SK-N-SH (cell line): Measurements from ENCODE around the gene IRF2. TPM values are rescaled to one million over a fixed set of nuclear protein-coding genes. Genes with fewer than 3 reads are reported as not detected.
A peak's percentile ranks its signal among the peaks of the same experiment; 100 is the strongest.

Source experiments
- CTCF ChIA-PET: fragments of 300-600, 350-600 bp; formaldehyde crosslinking; extraction: SDS; loops from one replicate; lab custom pipeline; 2021; lab: Yijun Ruan, JAX
- POLR2A ChIA-PET: fragments of 350-600 bp; sonication (Branson Sonifier 250); formaldehyde crosslinking; extraction: SDS; loops from one replicate; lab custom pipeline; 2020; ENCODE audit warnings: antibody characterized with exemption, inconsistent platforms; lab: Yijun Ruan, JAX
- DNase-seq: peaks from one replicate; pipeline ENCODE4 v3.0.0; 2012
- H2AFZ ChIP-seq: fragments of 200-600 bp; sonication (generic); 2 replicates; pipeline ENCODE4 v1.8.1; 2016; ENCODE audit warnings: antibody characterized with exemption, mild to moderate bottlenecking, low read depth
- H3F3A ChIP-seq: fragments of 200-600 bp; sonication (generic); replicated peaks from 2 replicates; pipeline ENCODE3; 2016; ENCODE audit warnings: antibody characterized with exemption, mild to moderate bottlenecking; ENCODE audit not compliant: insufficient read depth
- H3K27ac ChIP-seq, 2 experiments: fragments of 200-500 bp in 1 of 2; fragments of 200-600 bp in 1 of 2; sonication (Bioruptor generic) in 1 of 2; sonication (generic), shearing (Covaris generic) in 1 of 2; 2 replicates each; pipeline versions ENCODE4 v1.5.1 to v1.6.1; 2014 to 2016; ENCODE audit warnings: low read depth in 2 of 2, inconsistent platforms in 1 of 2, low read length in 1 of 2, mild to moderate bottlenecking in 1 of 2, mixed read lengths in 1 of 2
- H3K27me3 ChIP-seq: fragments of 200-600 bp; sonication (generic), shearing (Covaris generic); 2 replicates; pipeline ENCODE4 v1.6.1; 2016; ENCODE audit warnings: mixed run types; ENCODE audit not compliant: insufficient read depth
- H3K36me3 ChIP-seq, 2 experiments: fragments of 200-500 bp in 1 of 2; fragments of 200-600 bp in 1 of 2; sonication (Bioruptor generic) in 1 of 2; sonication (generic) in 1 of 2; replicated peaks in 1 of 2; 2 replicates each; pipeline versions ENCODE3 to v1.5.1; 2014 to 2016; ENCODE audit warnings: low read length in 1 of 2, mild to moderate bottlenecking in 1 of 2; ENCODE audit not compliant: insufficient read depth in 2 of 2, control insufficient read depth in 1 of 2
- H3K4me1 ChIP-seq, 2 experiments: fragments of 200-500 bp in 1 of 2; fragments of 200-600 bp in 1 of 2; sonication (Bioruptor generic) in 1 of 2; sonication (generic), shearing (Covaris generic) in 1 of 2; 2 replicates each; pipeline versions ENCODE4 v1.5.1 to v1.6.1; 2014 to 2016; ENCODE audit warnings: low read depth in 1 of 2, low read length in 1 of 2, mixed run types in 1 of 2; ENCODE audit not compliant: insufficient read depth in 2 of 2, control insufficient read depth in 1 of 2
- H3K4me2 ChIP-seq: fragments of 200-600 bp; sonication (generic), shearing (Covaris generic); 2 replicates; pipeline ENCODE4 v1.6.1; 2017; ENCODE audit warnings: mixed run types
- H3K4me3 ChIP-seq, 2 experiments: fragments of 200-500 bp in 1 of 2; fragments of 200-600 bp in 1 of 2; sonication (Bioruptor generic) in 1 of 2; sonication (generic), shearing (Covaris generic) in 1 of 2; 2 replicates each; pipeline versions ENCODE4 v1.5.1 to v1.8.1; 2014 to 2016; ENCODE audit warnings: low read depth in 2 of 2, inconsistent platforms in 1 of 2, low read length in 1 of 2, mild to moderate bottlenecking in 1 of 2, mixed read lengths in 1 of 2, moderate library complexity in 1 of 2
- H3K79me2 ChIP-seq: fragments of 200-600 bp; sonication (generic); 2 replicates; pipeline ENCODE4 v1.8.1; 2017; ENCODE audit warnings: mild to moderate bottlenecking; ENCODE audit not compliant: insufficient read depth
- H3K9ac ChIP-seq: fragments of 200-600 bp; sonication (generic); 2 replicates; pipeline ENCODE4 v1.6.1; 2017; ENCODE audit warnings: mixed run types
- H3K9me2 ChIP-seq: fragments of 200-600 bp; sonication (generic); 2 replicates; pipeline ENCODE4 v1.6.1; 2017; ENCODE audit warnings: mixed run types
- H3K9me3 ChIP-seq: fragments of 200-600 bp; sonication (generic); 2 replicates; pipeline ENCODE4 v1.6.1; 2017; ENCODE audit warnings: mixed run types, mild to moderate bottlenecking, moderate library complexity
- H4K20me1 ChIP-seq: fragments of 200-600 bp; sonication (generic); 2 replicates; pipeline ENCODE4 v1.6.1; 2017; ENCODE audit warnings: mild to moderate bottlenecking, mixed run types; ENCODE audit not compliant: insufficient read depth
- CHD2 ChIP-seq: fragments of 150-350 bp; IDR thresholded peaks from 2 replicates; pipeline ENCODE4 v1.6.1; 2018; ENCODE audit warnings: low read length; ENCODE audit not compliant: partially characterized antibody
- ELF1 ChIP-seq: IDR thresholded peaks from 2 replicates; pipeline ENCODE4 v1.4.0; 2012
- EZH2phosphoT487 ChIP-seq: fragments of 200-600 bp; sonication (generic); IDR thresholded peaks from 2 replicates; pipeline ENCODE4 v1.6.1; 2017; ENCODE audit warnings: low read depth, mixed run types, mild to moderate bottlenecking, antibody characterized with exemption, moderate library complexity, borderline replicate concordance
- FOXM1 ChIP-seq: IDR thresholded peaks from 2 replicates; pipeline ENCODE4 v1.4.0; 2012; ENCODE audit warnings: low read depth, mild to moderate bottlenecking
- GABPA ChIP-seq: IDR thresholded peaks from 2 replicates; pipeline ENCODE4 v1.4.0; 2012; ENCODE audit warnings: low read depth, mild to moderate bottlenecking
- MAX ChIP-seq: IDR thresholded peaks from 2 replicates; pipeline ENCODE4 v1.4.0; 2012; ENCODE audit warnings: low read depth
- MXI1 ChIP-seq: IDR thresholded peaks from 2 replicates; pipeline ENCODE4 v1.6.1; 2012; ENCODE audit warnings: mild to moderate bottlenecking, low read depth, low read length, improper control_type of control experiment
- NRF1 ChIP-seq: IDR thresholded peaks from 2 replicates; pipeline ENCODE4 v1.6.1; 2012; ENCODE audit warnings: low read depth, mild to moderate bottlenecking, low read length
- PBX3 ChIP-seq: IDR thresholded peaks from 2 replicates; pipeline ENCODE4; 2012
- POLR2AphosphoS5 ChIP-seq: IDR thresholded peaks from 2 replicates; pipeline ENCODE4 v1.6.1; 2012; ENCODE audit warnings: low read depth, low read length
- RCOR1 ChIP-seq: fragments of 150-350 bp; IDR thresholded peaks from 2 replicates; pipeline ENCODE4 v1.6.1; 2017; ENCODE audit warnings: antibody characterized with exemption, low read length
- RXRA ChIP-seq: IDR thresholded peaks from 2 replicates; pipeline ENCODE4 v1.4.0; 2012; ENCODE audit warnings: low read depth, mild to moderate bottlenecking, borderline replicate concordance
- SIN3A ChIP-seq: IDR thresholded peaks from 2 replicates; pipeline ENCODE4 v1.6.1; 2012; ENCODE audit warnings: low read depth, mild to moderate bottlenecking, low read length, moderate library complexity, borderline replicate concordance
- TAF1 ChIP-seq: IDR thresholded peaks from 2 replicates; pipeline ENCODE4 v1.6.1; 2012; ENCODE audit warnings: low read depth, mild to moderate bottlenecking, low read length, moderate library complexity, borderline replicate concordance
- TEAD4 ChIP-seq: IDR thresholded peaks from 2 replicates; pipeline ENCODE4 v1.4.0; 2012; ENCODE audit warnings: mild to moderate bottlenecking, borderline replicate concordance; ENCODE audit not compliant: insufficient read depth
- USF1 ChIP-seq: IDR thresholded peaks from 2 replicates; pipeline ENCODE4 v1.4.0; 2012; ENCODE audit warnings: low read depth, borderline replicate concordance
- USF2 ChIP-seq: fragments of 150-350 bp; IDR thresholded peaks from 2 replicates; pipeline ENCODE4 v1.6.1; 2017; ENCODE audit warnings: antibody characterized with exemption, low read length, low read depth, borderline replicate concordance
- YY1 ChIP-seq: IDR thresholded peaks from 2 replicates; pipeline ENCODE4 v1.4.0; 2012; ENCODE audit warnings: low read depth, mild to moderate bottlenecking
- WGBS: methylation state at CpG from one replicate; pipeline ENCODE4 v1.1.6; 2017; ENCODE audit warnings: low lambda C conversion rate; 5-methylcytosine and 5-hydroxymethylcytosine counted together
- polyA plus RNA-seq, 3 experiments: library from polyadenylated mRNA; depleted of rRNA; stranded (reverse); fragments of >200 nt; gene quantifications; 2 replicates each; pipeline ENCODE4 v1.2.3, GENCODE V29; 2012

IRF2 gene
- polyA plus RNA-seq, 1 of the 3 experiments (the other 2 are of a cell fraction) = 23.3 TPM

GRCh38 chr4:184344435-184344834 is 129.9 kb downstream of the IRF2 start:
- Histone ChIP-seq H3K27ac (no peak overlapping the region), H3K27me3 (no peaks in the 10 kb centered on the region), H4K20me1 (no peaks in the 10 kb centered on the region), H3K4me2 (no peak overlapping the region), H3K4me3 (no peak overlapping the region), H3K36me3 (no peaks in the 10 kb centered on the region), H3K9ac (no peak overlapping the region), H3K4me1 (peaks cover 15 to 23% of the 10 kb centered on the region in 2 experiments; a peak in 3 of 4 replicates), H3K9me2 (no peaks in the 10 kb centered on the region), H3K9me3 (no peaks in the 10 kb centered on the region), H3F3A (peaks cover 4% of the 10 kb centered on the region), H3K79me2 (no peaks in the 10 kb centered on the region), H2AFZ (peak overlapping the region; percentile 99; the same call in 1 of the 2 replicates)
- 63% methylated on average over 4 of the region's 4 CpGs for WGBS
- no peak for DNase-seq
- TF ChIP-seq USF2 = no peak
- no peak for TF ChIP-seq TEAD4
- TF ChIP-seq FOXM1 = no peak
- ChIA-PET POLR2A (interaction anchor here (1.6 kb wide), 1 partner anchor 193 kb away, joined by 7 read pairs; no protein-coding TSS in a partner anchor), CTCF (no interaction called here)

- H3K9me2 ChIP-seq = no peaks in the 10 kb centered on the region
- H3K4me2 ChIP-seq = peak overlapping the region; percentile 83
- TF ChIP-seq RXRA (no peak), TAF1 (peak; percentile 40), MXI1 (peak; percentile 85), CHD2 (peak; percentile 76), YY1 (peak; percentile 35; the same call in 1 of the 2 replicates), FOXM1 (no peak), PBX3 (no peak), ELF1 (peak; percentile 69), SIN3A (0 out of 2 replicates have a peak, but pooled peaks have one; percentile 42), GABPA (peak; percentile 25; the same call in 1 of the 2 replicates), USF1 (no peak), NRF1 (no peak), TEAD4 (no peak), EZH2phosphoT487 (no peak), USF2 (no peak), POLR2AphosphoS5 (peak; percentile 60; the same call in 1 of the 2 replicates), RCOR1 (no peak), MAX (no peak)
- H3K27me3 ChIP-seq = no peaks in the 10 kb centered on the region
- CTCF ChIA-PET = interaction anchor here (0.6 to 1.1 kb wide), 4 partner anchors 13 to 799 kb away, joined by 3 read pairs; partner anchors contain the start of gene SLC25A4
- peaks cover 15 to 21% of the 10 kb centered on the region in 2 experiments; a peak in 3 of 4 replicates for H3K4me1 ChIP-seq
- peak overlapping the region; percentile 17 to 60; a peak in 3 of 4 replicates for H3K27ac ChIP-seq
- no peaks in the 10 kb centered on the region for H3K9me3 ChIP-seq
- H3F3A ChIP-seq = peaks cover 4% of the 10 kb centered on the region
- H3K36me3 ChIP-seq = no peaks in the 10 kb centered on the region
- peak overlapping the region; percentile 99 for H2AFZ ChIP-seq
- no peaks in the 10 kb centered on the region for H4K20me1 ChIP-seq
- no peaks in the 10 kb centered on the region for H3K79me2 ChIP-seq
- H3K9ac ChIP-seq = peak overlapping the region; percentile 57
- POLR2A ChIA-PET = interaction anchor here (1.6 kb wide), 1 partner anchor 194 kb away, joined by 7 read pairs; no protein-coding TSS in a partner anchor
- DNase-seq = peak; percentile 85
- peak overlapping the region; percentile 67 to 90 for H3K4me3 ChIP-seq
- 4% methylated on average over 13 of the region's 19 CpGs for WGBS
Measured at GRCh38 chr4:184343502-184344177, 130.7 kb downstream of the IRF2 start.
